Left lung (tissue), 10 donors: Measurements from ENCODE around the gene TRIM46. TPM values are rescaled to one million over a fixed set of nuclear protein-coding genes. Genes with fewer than 3 reads are reported as not detected.

Source experiments
- ATAC-seq: fragments of 200-7000 bp; cut with Tn5 transposase; one replicate; pipeline ENCODE4 v1.9.1; 2020; ENCODE audit warnings: moderate library complexity
- DNase-seq, 4 donors: peaks; one replicate each; pipeline ENCODE4 v3.0.0-alpha.2; 2013 to 2020
- H3K27ac ChIP-seq, 2 donors: fragments of 200-600 bp; sonication (generic) in 1 of 2; one replicate each; pipeline versions ENCODE4 v1.5.0 to v1.8.0; 2020 to 2021
- H3K27me3 ChIP-seq, 2 donors: fragments of 200-600 bp; sonication (generic) in 1 of 2; one replicate each; pipeline versions ENCODE4 v1.5.0 to v1.8.0; 2020 to 2021
- H3K36me3 ChIP-seq, 2 donors: fragments of 200-600 bp; sonication (generic) in 1 of 2; one replicate each; pipeline versions ENCODE4 v1.5.0 to v1.8.0; 2020 to 2021
- H3K4me1 ChIP-seq, 2 donors: fragments of 200-600 bp; one replicate each; pipeline ENCODE4 v1.8.0; 2021
- H3K4me3 ChIP-seq, 2 donors: fragments of 200-600 bp; sonication (generic) in 1 of 2; one replicate each; pipeline versions ENCODE4 v1.5.0 to v1.8.0; 2020 to 2021; ENCODE audit warnings: mild to moderate bottlenecking in 1 of 2
- H3K9me3 ChIP-seq, 2 donors: fragments of 200-600 bp; sonication (generic) in 1 of 2; one replicate each; pipeline versions ENCODE4 v1.5.0 to v1.8.0; 2020 to 2021
- intact Hi-C, 2 donors: fragments of 100-400 bp; cut with DNase I; formaldehyde crosslinking; loops; one replicate each; pipeline versions ENCODE4 v1.11.2 to v1.14.2; 2022
- polyA plus RNA-seq, 6 donors: library from polyadenylated mRNA; unstranded; fragments of 120-200 nt; gene quantifications; one replicate each; pipeline ENCODE4 v1.2.1, GENCODE V29; 2013; ENCODE audit not compliant: insufficient read length in 6 of 6
- total RNA-seq, 2 donors: library from RNA; stranded (reverse); fragmentation: NEBNext Ultra II Directional; extraction: Animal tissue kit (Norgen Biotek cat#: 25700); gene quantifications; one replicate each; pipeline ENCODE4 v1.2.1, GENCODE V29; 2021
- TF ChIP-seq, protein P1 (sequence below), 2 donors: fragments of 200-600 bp; sonication (generic) in 1 of 2; IDR thresholded peaks; one replicate each; pipeline versions ENCODE4 v1.5.0 to v1.8.0; 2021; ENCODE audit warnings: antibody characterized with exemption in 2 of 2
- donor health status: DM: no; HTN: yes; CAD: no.
- donor health status: DM: no; HTN: no; CAD: no.

The TRIM46 gene
- total and polyA plus RNA-seq, 8 donors = 0.45 to 6.2 (median 4.2) TPM

DNA sequence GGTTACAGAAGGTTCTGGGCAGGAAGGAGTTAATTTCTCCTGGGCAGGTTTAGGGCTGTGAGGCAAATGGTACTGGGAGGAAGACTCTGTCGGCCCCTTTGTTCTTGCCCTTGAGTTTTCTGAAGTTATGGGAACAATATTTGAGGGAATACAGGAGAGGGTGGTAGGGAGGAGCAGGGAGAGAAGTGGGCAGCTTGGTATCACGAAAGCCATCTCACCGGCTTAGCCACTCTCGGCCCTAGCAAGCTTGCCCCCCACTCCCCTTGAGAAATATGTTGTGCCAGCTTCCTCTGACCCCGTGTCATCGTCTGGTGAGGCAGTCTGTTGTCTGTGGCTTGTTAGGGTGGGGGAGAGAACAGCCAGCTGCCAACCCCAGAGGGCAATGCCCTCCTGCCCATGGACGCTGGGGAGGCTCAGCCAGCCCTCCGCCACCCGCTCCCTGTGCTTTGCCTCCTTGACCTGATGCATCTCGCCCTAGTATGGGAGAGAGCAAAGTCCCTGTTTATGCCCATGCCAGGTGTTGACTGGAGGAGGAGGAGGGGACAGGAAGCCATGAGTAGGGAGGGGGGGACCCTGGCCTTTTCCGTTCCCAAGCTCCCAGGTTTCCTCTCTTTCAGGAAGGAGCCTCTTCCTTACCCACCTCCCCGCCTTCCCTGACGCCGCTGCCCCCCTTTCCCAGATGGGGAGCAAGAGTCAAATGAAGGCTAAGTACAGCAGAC is 44.7 kb upstream of the TRIM46 start:
- peaks cover 0 to 27% of the 10 kb centered on the region in 2 donors for H3K36me3 ChIP-seq
- H3K27me3 ChIP-seq = peaks cover 0 to 57% of the 10 kb centered on the region in 2 donors
- DNase-seq (no peak), ATAC-seq (no peak)
- TF ChIP-seq, protein P1, sequence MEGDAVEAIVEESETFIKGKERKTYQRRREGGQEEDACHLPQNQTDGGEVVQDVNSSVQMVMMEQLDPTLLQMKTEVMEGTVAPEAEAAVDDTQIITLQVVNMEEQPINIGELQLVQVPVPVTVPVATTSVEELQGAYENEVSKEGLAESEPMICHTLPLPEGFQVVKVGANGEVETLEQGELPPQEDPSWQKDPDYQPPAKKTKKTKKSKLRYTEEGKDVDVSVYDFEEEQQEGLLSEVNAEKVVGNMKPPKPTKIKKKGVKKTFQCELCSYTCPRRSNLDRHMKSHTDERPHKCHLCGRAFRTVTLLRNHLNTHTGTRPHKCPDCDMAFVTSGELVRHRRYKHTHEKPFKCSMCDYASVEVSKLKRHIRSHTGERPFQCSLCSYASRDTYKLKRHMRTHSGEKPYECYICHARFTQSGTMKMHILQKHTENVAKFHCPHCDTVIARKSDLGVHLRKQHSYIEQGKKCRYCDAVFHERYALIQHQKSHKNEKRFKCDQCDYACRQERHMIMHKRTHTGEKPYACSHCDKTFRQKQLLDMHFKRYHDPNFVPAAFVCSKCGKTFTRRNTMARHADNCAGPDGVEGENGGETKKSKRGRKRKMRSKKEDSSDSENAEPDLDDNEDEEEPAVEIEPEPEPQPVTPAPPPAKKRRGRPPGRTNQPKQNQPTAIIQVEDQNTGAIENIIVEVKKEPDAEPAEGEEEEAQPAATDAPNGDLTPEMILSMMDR (IDR thresholded peaks at IDR 0.05) = no peak
- intact Hi-C loops = no loop called here
- no peaks in the 10 kb centered on the region for H3K9me3 ChIP-seq
- H3K4me1 ChIP-seq = peaks cover 36 to 78% of the 10 kb centered on the region in 2 donors
- H3K4me3 ChIP-seq = peak overlapping the region; percentile 66 to 69
- peak overlapping the region; percentile 84 to 86 for H3K27ac ChIP-seq

DNA sequence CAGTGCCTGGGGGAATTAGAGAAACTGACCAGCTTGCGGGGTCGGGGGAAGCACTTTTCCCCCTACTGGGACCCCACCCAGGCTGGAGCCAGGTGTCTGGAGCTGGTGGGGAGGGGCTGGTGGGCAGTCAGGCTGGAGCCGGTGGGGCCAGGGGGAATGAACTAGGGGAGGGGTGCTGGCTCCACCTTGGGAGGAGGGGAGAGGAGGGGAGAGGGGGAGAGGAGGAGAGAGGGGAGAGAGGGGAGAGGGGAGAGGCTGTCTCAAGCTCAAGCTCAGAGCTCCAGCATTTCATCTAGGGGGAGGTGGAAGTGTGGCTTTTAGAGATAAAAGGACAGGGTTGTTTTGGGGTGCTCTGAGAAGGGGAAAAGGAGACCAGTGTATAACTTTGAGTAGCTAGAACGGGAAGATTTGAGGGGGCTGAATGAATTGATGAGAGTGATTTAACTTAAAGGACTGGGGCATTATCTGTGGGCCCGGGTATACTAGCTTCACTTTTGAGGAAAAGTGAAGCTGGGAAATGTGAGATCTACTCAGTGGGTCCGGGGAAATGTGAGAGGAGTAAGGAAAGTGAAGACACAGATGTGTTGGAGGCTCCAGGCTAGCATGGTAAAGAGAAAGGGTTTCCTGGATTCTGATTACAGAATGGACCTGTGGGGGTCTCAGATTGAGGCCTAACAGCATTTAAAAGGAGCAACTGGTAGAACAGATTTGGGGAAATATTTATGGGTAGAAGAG is 43.2 kb upstream of the TRIM46 start:
- H3K36me3 ChIP-seq = peaks cover 0 to 36% of the 10 kb centered on the region in 2 donors
- intact Hi-C loops = no loop called here
- H3K9me3 ChIP-seq = no peaks in the 10 kb centered on the region
- peaks cover 0 to 48% of the 10 kb centered on the region in 2 donors for H3K27me3 ChIP-seq
- no peak for ATAC-seq
- DNase-seq = no peak
- H3K27ac ChIP-seq = peak overlapping the region; percentile 84 to 86
- TF ChIP-seq, protein P1 (IDR thresholded peaks at IDR 0.05) = no peak
- H3K4me1 ChIP-seq = peaks cover 35 to 77% of the 10 kb centered on the region in 2 donors
- H3K4me3 ChIP-seq = peak overlapping the region; percentile 66 to 69

DNA sequence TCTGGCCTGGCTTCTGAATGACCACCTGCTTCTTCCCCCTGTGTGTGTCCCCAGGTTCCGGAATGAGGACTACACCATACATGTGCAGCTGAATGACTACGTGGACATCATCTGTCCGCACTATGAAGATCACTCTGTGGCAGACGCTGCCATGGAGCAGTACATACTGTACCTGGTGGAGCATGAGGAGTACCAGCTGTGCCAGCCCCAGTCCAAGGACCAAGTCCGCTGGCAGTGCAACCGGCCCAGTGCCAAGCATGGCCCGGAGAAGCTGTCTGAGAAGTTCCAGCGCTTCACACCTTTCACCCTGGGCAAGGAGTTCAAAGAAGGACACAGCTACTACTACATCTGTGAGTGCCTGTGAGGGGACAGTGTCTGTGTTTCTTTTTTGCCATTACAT is 42.4 kb upstream of the TRIM46 start:
- TF ChIP-seq, protein P1 (IDR thresholded peaks at IDR 0.05) = no peak
- Histone ChIP-seq H3K4me3 (peak overlapping the region; percentile 15 to 66), H3K27ac (peak overlapping the region; percentile 46 to 51), H3K27me3 (peaks cover 0 to 40% of the 10 kb centered on the region in 2 donors), H3K9me3 (no peaks in the 10 kb centered on the region), H3K4me1 (peaks cover 26 to 69% of the 10 kb centered on the region in 2 donors), H3K36me3 (peaks cover 0 to 36% of the 10 kb centered on the region in 2 donors)
- DNase-seq = no peak
- ATAC-seq = no peak
- intact Hi-C loops = no loop called here

DNA sequence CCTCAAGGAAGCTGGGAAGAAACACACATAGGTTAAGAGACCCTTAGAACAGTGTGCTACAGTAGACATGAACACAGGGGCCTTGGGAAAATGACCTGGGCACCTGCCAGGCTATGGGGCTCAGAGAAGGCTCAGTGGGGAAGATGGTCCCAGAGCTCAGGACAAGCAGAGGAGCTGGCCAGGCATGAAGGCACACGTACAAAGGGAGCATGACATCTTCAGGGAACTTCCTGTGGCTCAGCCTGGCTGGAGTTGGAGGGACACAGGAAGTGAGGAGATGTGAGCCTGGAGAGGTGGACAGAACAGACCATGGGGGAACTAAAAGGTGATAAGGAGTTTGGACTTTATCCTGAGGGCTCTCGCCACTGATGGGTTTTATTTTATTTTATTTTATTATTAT is 41.8 kb upstream of the TRIM46 start:
- H3K4me1 ChIP-seq = peaks cover 27 to 67% of the 10 kb centered on the region in 2 donors
- ATAC-seq = no peak

More for the DNA sequence above, 41.8 kb upstream of the TRIM46 start:
- H3K27ac ChIP-seq = peak overlapping the region; percentile 46 to 51
- intact Hi-C loops = no loop called here
- no peak for DNase-seq
- H3K9me3 ChIP-seq = no peaks in the 10 kb centered on the region
- peak overlapping the region; percentile 15 to 66 for H3K4me3 ChIP-seq
- H3K27me3 ChIP-seq = peaks cover 0 to 34% of the 10 kb centered on the region in 2 donors
- TF ChIP-seq, protein P1 (IDR thresholded peaks at IDR 0.05) = no peak
- H3K36me3 ChIP-seq = peaks cover 0 to 36% of the 10 kb centered on the region in 2 donors
